ENCODE measurements around the gene PCBD1.

Gene PCBD1

GRCh38 chr10:70917635-70918034 is 29.3 kb upstream of the PCBD1 start:
- no peak for DNase-seq

GRCh38 chr10:70917226-70917625 is 28.9 kb upstream of the PCBD1 start:
- DNase-seq = no peak

- no peak for DNase-seq
These were observed 27.9 kb upstream of the PCBD1 start for GRCh38 chr10:70916241-70916640.

GRCh38 chr10:70915806-70916205 is 27.4 kb upstream of the PCBD1 start:
- DNase-seq = no peak

GRCh38 chr10:70915206-70915605 is 26.8 kb upstream of the PCBD1 start:
- DNase-seq = no peak

GRCh38 chr10:70914316-70914864 is 26.0 kb upstream of the PCBD1 start:
- no peak for DNase-seq

GRCh38 chr10:70913893-70914240 is 25.5 kb upstream of the PCBD1 start:
- DNase-seq = no peak

GRCh38 chr10:70913191-70913892 is 25.0 kb upstream of the PCBD1 start:
- no peak for DNase-seq

GRCh38 chr10:70912556-70912955 is 24.2 kb upstream of the PCBD1 start:
- DNase-seq = no peak

GRCh38 chr10:70911386-70911785 is 23.0 kb upstream of the PCBD1 start:
- DNase-seq = no peak

GRCh38 chr10:70910486-70911341 is 22.3 kb upstream of the PCBD1 start:
- DNase-seq = no peak

- no peak for DNase-seq
These were observed 21.1 kb upstream of the PCBD1 start for GRCh38 chr10:70909326-70909935.

GRCh38 chr10:70908406-70909296 is 20.3 kb upstream of the PCBD1 start:
- DNase-seq = no peak

- DNase-seq = no peak
These were observed 19.5 kb upstream of the PCBD1 start for GRCh38 chr10:70907637-70908405.

GRCh38 chr10:70906953-70907636 is 18.7 kb upstream of the PCBD1 start:
- no peak for DNase-seq

GRCh38 chr10:70906031-70906783 is 17.8 kb upstream of the PCBD1 start:
- no peak for DNase-seq

GRCh38 chr10:70905071-70906021 is 17.0 kb upstream of the PCBD1 start:
- no peak for DNase-seq
